Left ventricle myocardium inferior (tissue), 1 donor: ENCODE data around the gene DYNC1H1. TPM values are rescaled to one million over a fixed set of nuclear protein-coding genes. Genes with fewer than 3 reads are reported as not detected.

Experiments used
- DNase-seq: peaks from one replicate; pipeline ENCODE4 v3.0.0-alpha.2; 2020
- H3K27ac ChIP-seq: fragments of 200-600 bp; replicated peaks from 2 replicates; pipeline ENCODE4 v1.8.0; 2021
- H3K27me3 ChIP-seq: fragments of 200-600 bp; 2 replicates; pipeline ENCODE4 v1.8.0; 2021; ENCODE audit warnings: low read depth
- H3K36me3 ChIP-seq: fragments of 200-600 bp; 2 replicates; pipeline ENCODE4 v1.8.0; 2021
- H3K4me1 ChIP-seq: fragments of 200-600 bp; 2 replicates; pipeline ENCODE4 v1.8.0; 2021
- H3K4me3 ChIP-seq: fragments of 200-600 bp; 2 replicates; pipeline ENCODE4 v1.8.0; 2021; ENCODE audit warnings: mild to moderate bottlenecking, moderate library complexity
- H3K9me3 ChIP-seq: fragments of 200-600 bp; replicated peaks from 2 replicates; pipeline ENCODE4 v1.8.0; 2021
- intact Hi-C: fragments of 100-400 bp; cut with micrococcal nuclease; formaldehyde crosslinking; loops from one replicate; pipeline ENCODE4 v1.11.0; 2022
- total RNA-seq: library from RNA; stranded (reverse); fragmentation: NEBNext Ultra II Directional; extraction: Animal tissue kit (Norgen Biotek cat#: 25700); gene quantifications from one replicate; pipeline ENCODE4 v1.2.1, GENCODE V29; 2021
- TF ChIP-seq, protein P1 (sequence below): fragments of 200-600 bp; IDR thresholded peaks from 2 replicates; pipeline ENCODE4 v1.8.0; 2021; ENCODE audit warnings: antibody characterized with exemption, mild to moderate bottlenecking, borderline replicate concordance
- donor health status: DM: no; HTN: yes; CAD: no; lungs with severe emphysema.

The DYNC1H1 gene
- total RNA-seq, 1 donor from 2014 or later = 402 TPM

DNA sequence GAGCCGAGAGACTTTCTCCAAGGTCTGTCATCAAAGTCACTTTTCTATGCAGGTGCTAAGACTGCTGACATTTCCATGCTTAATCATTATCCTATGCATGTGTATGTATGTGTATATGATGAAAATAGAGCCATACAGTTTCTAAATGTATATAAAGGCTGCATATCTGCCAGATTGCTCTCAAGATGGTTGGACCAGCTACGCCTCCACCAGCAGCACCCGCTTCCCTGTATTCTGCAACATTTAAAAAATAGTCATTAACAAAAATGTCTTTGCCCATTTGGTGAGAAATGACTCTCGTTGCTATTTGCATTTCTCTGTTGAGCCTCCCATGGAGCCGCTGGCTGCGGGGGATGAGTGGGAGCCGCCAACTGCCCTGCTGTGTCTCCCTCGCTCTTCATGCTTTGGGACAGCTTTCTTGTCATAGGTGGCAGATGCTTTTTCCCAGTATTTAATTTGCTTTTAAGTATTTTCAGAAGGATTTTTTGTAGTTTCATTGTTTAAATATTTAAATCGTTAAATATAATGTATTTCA lies 54.7 kb downstream of the DYNC1H1 start:
- Histone ChIP-seq H3K27ac (no peak overlapping the region), H3K27me3 (no peaks in the 10 kb centered on the region), H3K4me3 (no peak overlapping the region), H3K4me1 (no peaks in the 10 kb centered on the region), H3K36me3 (peaks cover 100% of the 10 kb centered on the region), H3K9me3 (no peaks in the 10 kb centered on the region)
- intact Hi-C loops = no loop called here
- TF ChIP-seq, protein P1, sequence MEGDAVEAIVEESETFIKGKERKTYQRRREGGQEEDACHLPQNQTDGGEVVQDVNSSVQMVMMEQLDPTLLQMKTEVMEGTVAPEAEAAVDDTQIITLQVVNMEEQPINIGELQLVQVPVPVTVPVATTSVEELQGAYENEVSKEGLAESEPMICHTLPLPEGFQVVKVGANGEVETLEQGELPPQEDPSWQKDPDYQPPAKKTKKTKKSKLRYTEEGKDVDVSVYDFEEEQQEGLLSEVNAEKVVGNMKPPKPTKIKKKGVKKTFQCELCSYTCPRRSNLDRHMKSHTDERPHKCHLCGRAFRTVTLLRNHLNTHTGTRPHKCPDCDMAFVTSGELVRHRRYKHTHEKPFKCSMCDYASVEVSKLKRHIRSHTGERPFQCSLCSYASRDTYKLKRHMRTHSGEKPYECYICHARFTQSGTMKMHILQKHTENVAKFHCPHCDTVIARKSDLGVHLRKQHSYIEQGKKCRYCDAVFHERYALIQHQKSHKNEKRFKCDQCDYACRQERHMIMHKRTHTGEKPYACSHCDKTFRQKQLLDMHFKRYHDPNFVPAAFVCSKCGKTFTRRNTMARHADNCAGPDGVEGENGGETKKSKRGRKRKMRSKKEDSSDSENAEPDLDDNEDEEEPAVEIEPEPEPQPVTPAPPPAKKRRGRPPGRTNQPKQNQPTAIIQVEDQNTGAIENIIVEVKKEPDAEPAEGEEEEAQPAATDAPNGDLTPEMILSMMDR = no peak
- no peak for DNase-seq

DNA sequence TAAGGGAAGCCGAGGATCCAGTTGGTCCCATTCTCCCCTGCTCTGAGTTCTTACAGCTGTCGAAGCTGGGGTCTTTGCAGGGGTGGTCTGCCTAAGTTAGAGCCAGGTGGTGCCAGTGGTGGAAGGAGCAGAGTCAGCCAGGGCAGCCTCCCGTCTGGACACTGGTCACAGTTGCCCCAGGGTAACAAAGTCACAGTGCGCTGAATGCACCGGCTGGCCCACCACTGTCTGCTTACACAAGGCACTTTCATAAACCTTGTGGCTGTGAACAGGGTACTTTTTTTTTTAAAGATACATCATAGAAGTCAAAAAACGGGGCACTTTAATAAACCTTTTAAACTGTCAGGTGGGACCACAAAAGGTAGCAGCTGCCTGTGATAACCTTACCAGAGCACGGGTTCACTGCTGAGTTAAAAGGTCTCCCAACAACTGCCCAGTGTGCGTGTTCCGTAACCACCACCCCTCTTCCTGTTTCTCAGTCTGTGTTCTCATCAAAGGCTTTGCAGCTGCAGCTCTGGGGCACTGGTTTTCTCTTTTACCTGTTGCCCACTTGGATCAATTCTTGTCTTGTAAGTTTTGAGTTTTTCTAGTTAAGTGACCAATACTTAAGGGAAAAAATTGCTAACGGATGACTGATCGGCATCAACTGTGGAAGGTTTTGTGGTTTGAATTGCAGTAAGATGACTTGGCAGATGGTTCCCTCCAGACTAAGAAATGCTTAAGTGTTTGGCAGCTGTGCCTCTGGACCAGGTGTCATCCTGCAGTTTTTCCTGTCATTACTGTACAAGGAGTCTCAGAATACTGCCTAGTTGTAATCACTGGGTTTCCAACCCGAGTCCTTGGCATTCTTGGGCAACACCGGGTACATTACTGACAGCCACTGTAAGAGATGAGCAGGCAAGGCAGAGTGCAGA lies 55.9 kb downstream of the DYNC1H1 start:
- no peak overlapping the region for H3K4me3 ChIP-seq
- peaks cover 100% of the 10 kb centered on the region for H3K36me3 ChIP-seq
- intact Hi-C loops = no loop called here
- H3K9me3 ChIP-seq = no peaks in the 10 kb centered on the region
- H3K27me3 ChIP-seq = no peaks in the 10 kb centered on the region
- no peak for DNase-seq
- no peak overlapping the region for H3K27ac ChIP-seq
- H3K4me1 ChIP-seq = no peaks in the 10 kb centered on the region
- TF ChIP-seq, protein P1 = no peak

DNA sequence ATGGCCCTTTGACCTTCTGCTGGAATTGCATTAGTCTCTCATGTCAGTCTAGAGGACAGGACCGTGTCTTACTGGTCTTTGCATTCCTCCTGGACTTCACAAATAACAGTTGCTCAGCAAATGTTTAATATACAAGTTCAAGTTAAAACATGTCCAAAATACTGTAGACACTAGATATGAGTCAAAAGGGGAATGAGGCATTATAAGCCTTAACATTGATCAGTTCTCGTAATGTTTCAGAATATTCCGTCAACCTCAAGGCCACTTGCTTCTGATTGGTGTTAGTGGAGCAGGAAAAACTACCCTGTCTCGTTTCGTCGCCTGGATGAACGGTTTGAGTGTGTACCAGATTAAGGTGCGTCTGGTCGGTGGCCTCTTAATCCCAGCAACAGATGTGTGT lies 62.6 kb downstream of the DYNC1H1 start:
- Histone ChIP-seq H3K27me3 (no peaks in the 10 kb centered on the region), H3K4me3 (no peak overlapping the region), H3K27ac (no peak overlapping the region), H3K9me3 (no peaks in the 10 kb centered on the region), H3K36me3 (peaks cover 100% of the 10 kb centered on the region), H3K4me1 (no peaks in the 10 kb centered on the region)
- intact Hi-C loops = no loop called here
- no peak for DNase-seq
- TF ChIP-seq, protein P1 = no peak

DNA sequence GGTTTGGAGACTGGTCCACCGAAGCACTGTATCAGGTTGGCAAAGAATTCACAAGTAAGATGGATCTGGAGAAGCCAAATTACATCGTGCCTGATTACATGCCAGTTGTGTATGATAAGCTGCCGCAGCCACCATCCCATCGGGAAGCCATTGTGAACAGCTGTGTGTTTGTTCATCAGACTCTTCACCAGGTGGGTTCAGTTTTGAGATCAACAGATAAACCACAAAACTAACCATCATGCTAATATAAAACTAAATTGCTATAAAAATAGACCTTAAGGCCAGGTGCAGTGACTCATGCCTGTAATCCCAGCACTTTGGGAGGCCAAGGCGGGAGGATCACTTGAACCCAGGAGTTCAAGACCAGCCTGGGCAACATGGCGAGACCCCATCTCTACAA lies 63.6 kb downstream of the DYNC1H1 start:
- intact Hi-C loops = no loop called here
- DNase-seq = no peak
- H3K27ac ChIP-seq = no peak overlapping the region
- no peaks in the 10 kb centered on the region for H3K27me3 ChIP-seq
- no peaks in the 10 kb centered on the region for H3K4me1 ChIP-seq
- peaks cover 100% of the 10 kb centered on the region for H3K36me3 ChIP-seq
- TF ChIP-seq, protein P1 = no peak
- no peak overlapping the region for H3K4me3 ChIP-seq
- H3K9me3 ChIP-seq = no peaks in the 10 kb centered on the region

DNA sequence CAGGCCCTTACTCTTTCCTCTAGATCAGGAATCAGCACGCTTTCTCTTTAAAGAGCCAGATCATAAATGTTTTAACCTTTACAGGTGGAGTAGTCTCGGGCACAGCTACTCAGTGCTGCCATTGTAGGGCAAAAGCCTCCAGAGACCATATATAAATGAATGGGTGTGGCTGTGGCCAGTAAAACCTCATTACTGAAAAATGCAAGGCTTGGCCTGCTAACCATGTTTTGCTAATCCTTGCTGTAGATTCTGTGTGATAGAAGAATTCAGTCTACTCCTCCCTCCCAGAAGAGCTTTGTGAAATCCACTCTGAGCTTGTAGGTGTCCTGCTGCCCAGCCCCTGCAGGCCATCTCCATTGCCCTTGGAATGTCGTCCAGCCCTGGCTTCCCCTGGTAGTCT lies 64.4 kb downstream of the DYNC1H1 start:
- Histone ChIP-seq H3K4me1 (no peaks in the 10 kb centered on the region), H3K9me3 (no peaks in the 10 kb centered on the region), H3K27me3 (no peaks in the 10 kb centered on the region), H3K27ac (no peak overlapping the region), H3K36me3 (peaks cover 100% of the 10 kb centered on the region), H3K4me3 (no peak overlapping the region)
- DNase-seq = no peak
- intact Hi-C loops = no loop called here
- TF ChIP-seq, protein P1 = no peak
